Measurements from ENCODE around the gene STATH.

GRCh38 chr4:69999420-69999819 lies 3.7 kb downstream of the STATH start:
- TF ChIP-seq CTCF (IDR thresholded peaks at IDR 0.05; ENCODE audit: insufficient read depth, low read length, poor library complexity, severe bottlenecking) (no peak), EZH2phosphoT487 (conservative IDR thresholded peaks at IDR 0.05; ENCODE audit: low read length) (no peak)
